Stimulated activated naive B cell treated with anti-CD40 and anti-IgM and Interleukin-4, amounts not matched to agents 10 μg/mL and 1 μg/mL and 100 μg/mL, for 72 hours (primary cell): Measurements from ENCODE around the gene SYCP3.
"Not testable (repeated sequence)": the region's sequence is repeated elsewhere in the genome, so short reads cannot be mapped to it uniquely, and the experiment has no call there.

Source experiments
- ATAC-seq, 2 donors: fragments of 150-1000 bp; cut with Tn5 transposase; replicated peaks; 2 replicates each; pipeline ENCODE4 v1.10.0; 2021; ENCODE audit warnings: moderate library complexity in 1 of 2
- DNase-seq: peaks from one replicate; pipeline ENCODE4 v3.0.0; 2021
- H3K27ac Mint-ChIP-seq: one replicate; pipeline ENCODE4 v1.8.0; 2022; ENCODE audit warnings: mild to moderate bottlenecking, mixed read lengths
- H3K27me3 Mint-ChIP-seq, 2 donors: one replicate each; pipeline ENCODE4 v1.8.0; 2022; ENCODE audit warnings: mixed read lengths in 2 of 2
- H3K36me3 Mint-ChIP-seq, 2 donors: one replicate each; pipeline ENCODE4 v1.8.0; 2022; ENCODE audit warnings: mixed read lengths in 2 of 2, mild to moderate bottlenecking in 1 of 2
- H3K4me1 Mint-ChIP-seq, 2 donors: one replicate each; pipeline ENCODE4 v1.8.0; 2022; ENCODE audit warnings: mixed read lengths in 2 of 2, mild to moderate bottlenecking in 1 of 2
- H3K4me3 Mint-ChIP-seq, 2 donors: one replicate each; pipeline ENCODE4 v1.8.0; 2022; ENCODE audit warnings: mild to moderate bottlenecking in 2 of 2, mixed read lengths in 2 of 2, moderate library complexity in 1 of 2
- H3K9me3 Mint-ChIP-seq, 2 donors: one replicate each; pipeline ENCODE4 v1.8.0; 2022; ENCODE audit warnings: mixed read lengths in 2 of 2, mild to moderate bottlenecking in 1 of 2

SYCP3 gene

DNA sequence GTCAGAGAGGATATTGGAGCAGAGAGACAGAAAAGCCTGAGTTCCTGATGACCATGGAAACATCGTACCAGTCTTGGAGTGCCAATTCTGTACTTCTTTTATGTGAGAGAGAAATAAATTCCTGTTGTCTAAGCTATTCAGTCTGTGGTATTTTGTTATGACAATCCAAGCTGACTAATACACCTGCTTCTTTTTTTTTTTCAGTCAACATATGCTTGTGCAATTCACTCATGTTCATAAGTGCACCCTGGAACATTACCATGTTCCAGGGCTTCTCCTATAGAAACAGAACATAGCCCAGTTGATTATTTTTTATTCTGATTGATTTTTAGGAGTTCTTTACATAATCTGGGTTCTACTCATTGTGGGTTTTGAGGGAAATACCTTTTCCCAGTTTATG is 43.6 kb downstream of the SYCP3 start:
- ATAC-seq: no peak
- Mint-ChIP-seq H3K4me3 (no peak overlapping the region), H3K27ac (peak overlapping the region; percentile 95), H3K36me3 (peaks cover 0 to 10% of the 10 kb centered on the region in 2 donors), H3K9me3 (no peaks in the 10 kb centered on the region), H3K4me1 (peaks cover 25 to 44% of the 10 kb centered on the region in 2 donors), H3K27me3 (no peaks in the 10 kb centered on the region)
- DNase-seq: no peak

DNA sequence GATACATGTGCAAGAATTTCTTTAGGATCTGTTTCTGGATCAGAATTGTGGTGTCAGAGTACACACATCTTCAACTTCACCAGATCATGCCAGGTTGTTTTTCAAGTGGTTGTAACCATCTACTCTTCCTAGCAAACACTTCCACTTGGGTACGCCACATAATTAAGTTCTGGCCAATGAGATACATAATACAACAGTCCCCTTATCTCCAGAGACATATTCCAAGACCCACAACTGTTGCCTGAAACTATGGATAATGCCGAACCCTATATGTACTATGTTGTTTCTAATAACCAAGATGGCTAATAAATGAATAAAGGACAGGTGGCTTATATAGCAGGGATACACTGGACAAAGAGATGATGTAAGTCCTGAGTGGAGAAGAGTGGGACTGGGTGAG is 44.3 kb downstream of the SYCP3 start:
- H3K4me3 Mint-ChIP-seq: no peak overlapping the region
- H3K36me3 Mint-ChIP-seq: peaks cover 0 to 7% of the 10 kb centered on the region in 2 donors
- H3K4me1 Mint-ChIP-seq: peaks cover 20 to 36% of the 10 kb centered on the region in 2 donors
- H3K27me3 Mint-ChIP-seq: no peaks in the 10 kb centered on the region
- no peak for ATAC-seq
- DNase-seq: no peak
- H3K9me3 Mint-ChIP-seq: no peaks in the 10 kb centered on the region
- H3K27ac Mint-ChIP-seq: peak overlapping the region; percentile 62

DNA sequence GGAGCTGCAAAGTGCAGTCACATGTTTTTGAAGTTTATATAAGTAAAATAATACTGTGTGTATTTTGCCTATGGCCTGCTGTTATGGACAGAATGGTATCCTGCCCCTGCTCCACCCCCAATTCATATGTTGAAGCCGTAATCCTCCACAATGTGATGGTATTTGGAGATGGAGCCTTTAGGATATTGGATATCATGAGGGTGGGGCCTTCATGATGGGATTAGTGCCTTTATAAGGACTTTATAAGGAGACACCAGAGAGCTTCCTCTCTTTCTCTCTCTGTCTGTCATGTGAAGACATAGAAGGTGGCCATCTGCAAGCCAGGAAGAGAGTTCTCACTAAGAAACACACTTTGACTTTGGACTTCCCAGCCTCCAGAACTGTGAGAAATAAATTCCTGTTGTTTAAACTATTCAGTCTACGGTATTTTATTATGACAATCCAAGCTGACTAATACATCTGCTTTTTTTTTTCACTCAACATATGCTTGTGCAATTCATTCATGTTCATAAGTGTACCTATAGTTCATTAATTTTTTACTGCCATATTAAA is 44.9 kb downstream of the SYCP3 start:
- DNase-seq (no peak), ATAC-seq (no peak)
- Mint-ChIP-seq H3K4me3 (no peak overlapping the region), H3K36me3 (peaks cover 0 to 5% of the 10 kb centered on the region in 2 donors), H3K27ac (no peak overlapping the region), H3K4me1 (peaks cover 20 to 30% of the 10 kb centered on the region in 2 donors), H3K9me3 (no peaks in the 10 kb centered on the region), H3K27me3 (no peaks in the 10 kb centered on the region)

DNA sequence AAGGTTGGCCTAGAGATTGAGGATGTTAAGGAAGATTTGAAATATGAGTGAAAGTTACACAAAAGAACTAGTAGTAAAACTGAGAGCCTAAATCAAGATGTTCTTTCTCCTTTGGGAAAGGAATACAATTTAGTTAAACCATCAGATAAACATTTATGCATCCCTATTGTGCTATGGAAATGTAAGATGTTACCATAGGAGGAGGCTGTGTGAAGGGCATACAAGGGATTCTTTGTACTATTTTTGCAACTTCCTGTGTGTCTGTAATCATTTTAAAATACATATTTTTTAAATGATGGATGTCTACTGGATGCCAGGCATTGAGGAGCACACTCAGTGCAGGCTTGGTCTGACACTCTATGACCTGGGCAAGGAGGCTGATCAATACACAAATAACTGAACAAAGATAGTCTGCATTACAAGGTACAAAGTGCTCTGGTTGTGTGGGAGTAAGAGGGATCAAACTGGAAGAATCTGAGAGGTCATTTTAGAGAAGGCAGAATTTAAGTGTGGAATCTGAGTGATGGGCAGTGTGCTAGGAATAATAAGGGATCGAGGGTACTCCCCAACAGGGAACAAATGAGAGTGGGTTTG is 47.7 kb downstream of the SYCP3 start:
- Mint-ChIP-seq H3K27ac (no peak overlapping the region), H3K36me3 (no peaks in the 10 kb centered on the region), H3K27me3 (no peaks in the 10 kb centered on the region), H3K9me3 (no peaks in the 10 kb centered on the region), H3K4me1 (peaks cover 9 to 13% of the 10 kb centered on the region in 2 donors), H3K4me3 (no peak overlapping the region)
- ATAC-seq: no peak
- no peak for DNase-seq

DNA sequence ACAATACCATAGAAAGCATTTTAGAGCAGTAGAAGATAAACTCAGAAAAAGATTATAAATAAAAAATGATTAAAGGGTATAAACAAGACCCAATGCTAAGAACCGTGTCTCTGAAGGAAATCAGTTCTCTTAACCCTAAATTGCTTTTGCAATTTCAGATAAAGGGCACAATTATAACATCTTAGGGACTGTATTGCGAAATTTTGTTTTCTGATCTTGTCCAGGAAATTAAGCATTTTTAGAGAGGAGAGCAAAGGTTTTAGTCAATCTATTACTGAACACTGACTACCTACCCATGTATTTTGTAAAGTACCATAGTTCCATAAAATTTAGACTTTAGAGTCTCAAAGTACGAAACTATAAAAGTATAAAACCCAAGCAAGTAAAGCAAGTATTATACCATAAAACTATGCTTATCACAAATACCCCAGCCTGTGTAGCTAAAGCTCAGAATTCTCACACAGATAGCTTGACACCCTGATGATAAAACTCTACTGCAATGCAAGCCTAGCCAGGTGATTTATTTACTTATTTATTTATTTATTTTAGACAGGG is 48.6 kb downstream of the SYCP3 start:
- peaks cover 3 to 7% of the 10 kb centered on the region in 2 donors for H3K4me1 Mint-ChIP-seq
- DNase-seq (no peak), ATAC-seq (no peak)
- H3K4me3 Mint-ChIP-seq: no peak overlapping the region
- no peaks in the 10 kb centered on the region for H3K9me3 Mint-ChIP-seq
- no peak overlapping the region for H3K27ac Mint-ChIP-seq
- H3K36me3 Mint-ChIP-seq: no peaks in the 10 kb centered on the region
- no peaks in the 10 kb centered on the region for H3K27me3 Mint-ChIP-seq

DNA sequence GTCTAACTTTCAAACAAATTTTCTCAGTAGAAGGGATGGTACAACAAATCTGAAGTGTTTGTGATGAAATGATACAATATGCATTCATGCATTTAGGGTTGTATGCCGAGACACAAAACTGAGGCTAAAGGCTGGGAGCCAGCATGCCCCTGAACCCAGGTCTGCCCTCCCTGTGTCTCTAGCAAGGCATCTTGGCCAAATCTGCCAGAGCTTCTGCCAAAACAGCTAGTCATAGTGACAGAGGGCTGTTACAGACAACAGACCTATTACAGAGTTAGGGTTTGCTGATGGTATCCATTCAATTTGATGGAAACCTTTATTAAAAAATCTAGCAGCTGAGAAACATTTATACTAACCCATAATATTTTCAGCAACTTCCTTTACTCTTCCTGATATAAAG is 53.1 kb downstream of the SYCP3 start:
- Mint-ChIP-seq H3K4me1 (peaks cover 0 to 1% of the 10 kb centered on the region in 2 donors), H3K27ac (no peak overlapping the region), H3K27me3 (peaks cover 0 to 4% of the 10 kb centered on the region in 2 donors), H3K9me3 (no peaks in the 10 kb centered on the region), H3K36me3 (no peaks in the 10 kb centered on the region), H3K4me3 (no peak overlapping the region)
- ATAC-seq: no peak
- no peak for DNase-seq

DNA sequence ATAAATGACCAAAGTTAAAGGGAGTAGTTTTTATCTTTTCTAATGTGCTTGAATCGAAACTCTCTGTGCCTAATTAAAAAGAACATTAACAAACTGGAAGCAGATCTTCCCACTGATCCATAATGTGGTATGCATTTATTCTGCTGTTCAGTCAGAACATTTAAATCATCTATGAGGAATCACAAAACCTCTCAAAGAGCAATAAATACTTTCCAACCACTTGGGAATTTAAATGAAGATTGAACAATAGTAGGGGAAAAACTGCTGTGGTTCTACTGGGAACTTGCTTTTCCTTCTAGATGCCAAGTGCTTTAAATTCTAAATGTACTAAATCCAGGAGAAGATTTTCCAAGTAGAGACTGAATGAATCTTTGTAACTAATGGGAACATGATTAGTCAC is 54.2 kb downstream of the SYCP3 start:
- H3K36me3 Mint-ChIP-seq: no peaks in the 10 kb centered on the region
- H3K4me1 Mint-ChIP-seq: no peaks in the 10 kb centered on the region
- ATAC-seq (no peak), DNase-seq (no peak)
- no peaks in the 10 kb centered on the region for H3K9me3 Mint-ChIP-seq
- H3K4me3 Mint-ChIP-seq: no peak overlapping the region
- peaks cover 0 to 4% of the 10 kb centered on the region in 2 donors for H3K27me3 Mint-ChIP-seq
- H3K27ac Mint-ChIP-seq: no peak overlapping the region

DNA sequence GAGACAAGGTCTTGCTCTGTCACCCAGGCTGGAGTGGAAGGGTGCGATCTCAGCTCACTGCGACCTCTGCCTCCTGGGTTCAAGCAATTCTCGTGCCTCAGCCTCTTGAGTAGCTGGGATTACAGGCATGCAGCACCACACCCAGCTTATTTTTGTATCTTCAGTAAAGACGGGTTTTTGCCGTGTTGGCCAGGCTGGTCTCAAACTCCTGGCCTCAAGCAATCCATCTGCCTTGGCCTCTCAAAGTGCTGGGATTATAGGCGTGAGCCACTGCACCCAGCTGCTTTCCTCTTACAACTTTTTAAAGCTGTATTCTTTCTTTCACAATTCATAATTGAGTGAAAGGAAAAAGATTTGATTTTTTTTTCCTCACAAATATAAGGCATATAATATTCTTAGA is 57.6 kb downstream of the SYCP3 start:
- not testable (repeated sequence) for H3K4me1 Mint-ChIP-seq, H3K9me3 Mint-ChIP-seq, H3K36me3 Mint-ChIP-seq, H3K27me3 Mint-ChIP-seq, DNase-seq, H3K4me3 Mint-ChIP-seq, ATAC-seq, H3K27ac Mint-ChIP-seq

DNA sequence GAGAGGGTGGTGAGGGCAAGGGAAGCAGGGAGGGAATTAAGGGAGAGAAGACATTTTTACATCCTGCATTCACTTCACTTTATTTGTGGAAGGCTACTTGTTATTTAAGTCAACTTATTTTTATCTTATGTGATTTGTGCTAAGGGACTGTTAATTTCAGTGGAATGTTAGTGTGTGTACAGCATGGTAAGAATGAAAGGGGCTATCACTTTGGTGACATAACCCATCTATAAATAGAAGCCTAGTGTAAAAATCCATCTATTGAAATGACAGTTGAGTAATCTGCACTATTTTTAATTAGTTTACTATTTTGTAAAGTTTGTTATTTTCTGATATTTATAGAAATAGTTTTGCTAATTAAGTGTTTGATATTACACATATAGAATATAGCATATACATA is 58.6 kb downstream of the SYCP3 start:
- no peak for DNase-seq
- ATAC-seq: no peak
- H3K36me3 Mint-ChIP-seq: no peaks in the 10 kb centered on the region
- no peak overlapping the region for H3K27ac Mint-ChIP-seq
- H3K4me3 Mint-ChIP-seq: no peak overlapping the region
- H3K9me3 Mint-ChIP-seq: no peaks in the 10 kb centered on the region
- H3K4me1 Mint-ChIP-seq: peaks cover 0 to 4% of the 10 kb centered on the region in 2 donors
- peaks cover 0 to 4% of the 10 kb centered on the region in 2 donors for H3K27me3 Mint-ChIP-seq

DNA sequence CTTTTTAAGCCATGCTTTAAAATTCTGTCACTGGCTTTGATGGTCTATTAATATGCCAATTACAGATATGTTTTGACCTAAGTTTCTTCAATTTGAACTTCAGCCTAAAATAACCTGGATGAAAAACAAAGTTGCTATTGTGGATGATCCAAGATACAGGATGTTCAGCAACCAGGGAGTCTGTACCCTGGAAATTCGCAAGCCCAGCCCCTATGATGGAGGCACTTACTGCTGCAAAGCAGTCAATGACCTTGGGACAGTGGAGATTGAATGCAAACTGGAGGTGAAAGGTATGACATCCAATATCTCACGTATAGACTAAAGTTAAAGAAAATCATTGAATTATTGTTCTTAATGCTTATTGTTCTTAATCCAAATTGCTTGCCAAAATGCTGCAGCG is 59.0 kb downstream of the SYCP3 start:
- DNase-seq (no peak), ATAC-seq (no peak)
- Mint-ChIP-seq H3K9me3 (no peaks in the 10 kb centered on the region), H3K36me3 (no peaks in the 10 kb centered on the region), H3K27me3 (peaks cover 0 to 4% of the 10 kb centered on the region in 2 donors), H3K4me3 (no peak overlapping the region), H3K27ac (no peak overlapping the region), H3K4me1 (peaks cover 0 to 4% of the 10 kb centered on the region in 2 donors)
